Right lobe of liver (tissue), 6 donors: ENCODE data around the gene SRPRB. TPM values are rescaled to one million over a fixed set of nuclear protein-coding genes. Genes with fewer than 3 reads are reported as not detected.
"Not testable (repeated sequence)": the region's sequence is repeated elsewhere in the genome, so short reads cannot be mapped to it uniquely, and the experiment has no call there.

ENCODE experiments used
- ATAC-seq, 4 donors: fragments of 200-7000 bp; cut with Tn5 transposase; one replicate each; pipeline ENCODE4 v1.9.1; 2020; ENCODE audit warnings: mild to moderate bottlenecking in 4 of 4, moderate library complexity in 4 of 4
- DNase-seq, 3 donors: peaks; one replicate each; pipeline ENCODE4 v3.0.0-alpha.2; 2020
- H3K27ac ChIP-seq, 3 donors: fragments of 200-600 bp; one replicate each; pipeline ENCODE4 v1.8.0; 2022
- H3K27me3 ChIP-seq, 2 donors: fragments of 200-600 bp; one replicate each; pipeline ENCODE4 v1.8.0; 2022
- H3K36me3 ChIP-seq, 4 donors: fragments of 200-600 bp; sonication (generic) in 1 of 4; one replicate each; pipeline versions ENCODE4 v1.5.1 to v1.8.0; 2017 to 2022; ENCODE audit warnings: control low read depth in 1 of 4
- H3K4me1 ChIP-seq, 4 donors: fragments of 200-600 bp; sonication (generic) in 1 of 4; one replicate each; pipeline versions ENCODE4 v1.5.1 to v1.8.0; 2017 to 2022; ENCODE audit warnings: control low read depth in 1 of 4
- H3K4me3 ChIP-seq, 3 donors: fragments of 200-600 bp; one replicate each; pipeline ENCODE4 v1.8.0; 2022
- H3K9me3 ChIP-seq, 4 donors: fragments of 200-600 bp; sonication (generic) in 1 of 4; one replicate each; pipeline versions ENCODE4 v1.5.1 to v1.8.0; 2017 to 2022; ENCODE audit warnings: control low read depth in 1 of 4
- CTCF ChIP-seq, 4 donors: fragments of 200-600 bp in 3 of 4; fragments of 450-650 bp in 1 of 4; IDR thresholded peaks; one replicate each; pipeline versions ENCODE4 v1.5.1 to v1.8.0; 2016 to 2022; ENCODE audit warnings: antibody characterized with exemption in 4 of 4, mild to moderate bottlenecking in 2 of 4
- POLR2A ChIP-seq: fragments of 450-650 bp; IDR thresholded peaks from one replicate; pipeline ENCODE4 v1.6.1; 2017; ENCODE audit warnings: antibody characterized with exemption, mild to moderate bottlenecking
- WGBS: methylation state at CpG from one replicate; pipeline ENCODE4 v1.1.6; 2018; ENCODE audit warnings: low coverage, low lambda C conversion rate; ENCODE audit not compliant: insufficient coverage; ENCODE audit errors: missing lambda C conversion rate; 5-methylcytosine and 5-hydroxymethylcytosine counted together
- intact Hi-C, 2 donors: fragments of 100-400 bp; cut with DNase I; formaldehyde crosslinking; loops; one replicate each; pipeline versions ENCODE4 v1.11.2 to v1.14.1; 2022
- total RNA-seq, 6 experiments: library from RNA; depleted of rRNA in 2 of 6; stranded (reverse); fragments of >200 nt in 2 of 6; fragmentation: NEBNext Ultra II Directional in 3 of 6; extraction: Animal tissue kit (Norgen Biotek cat#: 25700) in 3 of 6; gene quantifications; one replicate each; pipeline versions ENCODE4 v1.1.0 to v1.2.4, GENCODE V29; 2016 to 2023
- donor health status: DM: no; HTN: yes; CAD: no.
- donor health status: DM: no; HTN: no; CAD: no.
- donor health status: DM: no; HTN: no; CAD: no.
- donor health status: DM: no; HTN: yes; CAD: no.
- donor health status: DM: no; HTN: yes; CAD: no.

Gene SRPRB
- total RNA-seq, 6 experiments from 2014 or later = 48.1 to 78.5 (median 56.4) TPM

GRCh38 chr3:133776794-133777438 is 28.7 kb upstream of the SRPRB start:
- Histone ChIP-seq H3K36me3 (peaks cover 0 to 73% (median 30%) of the 10 kb centered on the region in 4 donors), H3K27ac (no peak overlapping the region), H3K4me1 (no peaks in the 10 kb centered on the region), H3K4me3 (no peak overlapping the region), H3K9me3 (no peaks in the 10 kb centered on the region), H3K27me3 (no peaks in the 10 kb centered on the region)
- intact Hi-C loops = no loop called here
- 43% methylated on average over 7 of the region's 7 CpGs for WGBS
- ATAC-seq = peak in 3 of 4 donors; percentile 0 to 7 (median 2)
- no peak for DNase-seq
- TF ChIP-seq POLR2A (no peak), CTCF (IDR thresholded peaks at IDR 0.05) (no peak)

GRCh38 chr3:133777807-133778568 is 27.6 kb upstream of the SRPRB start:
- H3K4me1 ChIP-seq = no peaks in the 10 kb centered on the region
- DNase-seq (no peak), ATAC-seq (peak in 1 of 4 donors; percentile 5)
- H3K27me3 ChIP-seq = no peaks in the 10 kb centered on the region
- TF ChIP-seq CTCF (IDR thresholded peaks at IDR 0.05) = no peak
- H3K36me3 ChIP-seq = peaks cover 0 to 62% (median 25%) of the 10 kb centered on the region in 4 donors
- WGBS = 65% methylated on average over 6 of the region's 8 CpGs
- intact Hi-C loops = no loop called here
- H3K4me3 ChIP-seq = no peak overlapping the region
- no peak overlapping the region for H3K27ac ChIP-seq
- no peaks in the 10 kb centered on the region for H3K9me3 ChIP-seq

- whole genome bisulfite sequencing = 19% methylated on average over 4 of the region's 4 CpGs
- peaks cover 0 to 47% (median 19%) of the 10 kb centered on the region in 4 donors for H3K36me3 ChIP-seq
- DNase-seq (no peak), ATAC-seq (peak in 1 of 4 donors; percentile 1)
- H3K4me3 ChIP-seq = no peak overlapping the region
- no peaks in the 10 kb centered on the region for H3K9me3 ChIP-seq
- H3K27ac ChIP-seq = no peak overlapping the region
- H3K27me3 ChIP-seq = no peaks in the 10 kb centered on the region
- no peaks in the 10 kb centered on the region for H3K4me1 ChIP-seq
- intact Hi-C loops = no loop called here
- TF ChIP-seq CTCF (IDR thresholded peaks at IDR 0.05) = no peak
- TF ChIP-seq POLR2A = no peak
Measured at GRCh38 chr3:133779626-133780203, 25.9 kb upstream of the SRPRB start.

GRCh38 chr3:133780756-133781155 is 24.9 kb upstream of the SRPRB start:
- peak in 2 of 3 donors; percentile 42 to 61 for DNase-seq
- 35% methylated on average over 6 of the region's 6 CpGs for WGBS
- H3K9me3 ChIP-seq, intact Hi-C loops, H3K4me3 ChIP-seq, H3K27me3 ChIP-seq, H3K27ac ChIP-seq, H3K4me1 ChIP-seq: not testable (repeated sequence)
- peaks cover 0 to 37% (median 18%) of the 10 kb centered on the region in 4 donors for H3K36me3 ChIP-seq
- ATAC-seq = peak in 2 of 4 donors; percentile 11 to 16

GRCh38 chr3:133781570-133781969 is 24.0 kb upstream of the SRPRB start:
- no peaks in the 10 kb centered on the region for H3K9me3 ChIP-seq
- no peaks in the 10 kb centered on the region for H3K27me3 ChIP-seq
- H3K4me3 ChIP-seq = no peak overlapping the region
- no peak for TF ChIP-seq POLR2A
- no peak for TF ChIP-seq CTCF (IDR thresholded peaks at IDR 0.05)
- DNase-seq (no peak), ATAC-seq (peak in 3 of 4 donors; percentile 14 to 43 (median 15))
- intact Hi-C loops = no loop called here
- H3K27ac ChIP-seq = no peak overlapping the region
- no peaks in the 10 kb centered on the region for H3K4me1 ChIP-seq
- H3K36me3 ChIP-seq = peaks cover 0 to 29% (median 12%) of the 10 kb centered on the region in 4 donors
